ENCODE data around the gene TMEM163. TPM values are rescaled to one million over a fixed set of nuclear protein-coding genes. Genes with fewer than 3 reads are reported as not detected.
"Not testable (repeated sequence)": the region's sequence is repeated elsewhere in the genome, so short reads cannot be mapped to it uniquely, and the experiment has no call there.

TMEM163 gene
- total RNA-seq, 1 donor from 2014 or later = 0.95 TPM

DNA sequence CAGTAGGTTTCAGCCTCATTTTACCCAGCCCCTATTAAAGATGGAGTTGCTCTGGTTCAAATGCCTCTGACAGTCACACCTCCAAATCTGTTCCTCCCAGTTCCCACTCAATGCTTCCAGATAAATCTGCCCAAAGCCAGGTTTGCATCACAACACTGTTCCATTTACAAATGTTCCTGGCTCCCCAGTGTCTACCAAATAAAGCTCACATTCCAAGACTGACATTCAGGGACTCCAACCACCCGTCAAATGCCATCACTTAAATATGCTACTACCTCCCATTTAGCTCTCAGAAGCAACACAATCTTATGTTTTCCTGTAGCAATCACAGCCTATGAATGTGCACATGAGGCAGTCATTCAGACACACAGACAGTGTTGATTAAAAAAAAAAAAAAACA, 127.3 kb downstream of the TMEM163 start:
- Mint-ChIP-seq H3K4me1 (peaks cover 12% of the 10 kb centered on the region), H3K4me3 (no peak overlapping the region), H3K27me3 (ENCODE audit: insufficient read depth, low read depth) (peaks cover 5% of the 10 kb centered on the region), H3K27ac (no peak overlapping the region), H3K36me3 (no peaks in the 10 kb centered on the region), H3K9me3 (peaks cover 23% of the 10 kb centered on the region)
- Histone ChIP-seq H3K27me3 (no peaks in the 10 kb centered on the region), H3K4me2 (no peak overlapping the region), H3K4me1 (no peaks in the 10 kb centered on the region), H3K36me3 (no peaks in the 10 kb centered on the region), H3K4me3 (no peak overlapping the region), H4K20me1 (ENCODE audit: low read depth) (no peaks in the 10 kb centered on the region), H2AFZ (replicated peaks) (no peak overlapping the region), H3K9me3 (ENCODE audit: low read depth) (no peaks in the 10 kb centered on the region), H3K79me2 (ENCODE audit: low read depth) (no peaks in the 10 kb centered on the region), H3K9ac (no peak overlapping the region), H3F3A (ENCODE audit: low read depth) (no peaks in the 10 kb centered on the region), H3K27ac (no peak overlapping the region)
- no peak for DNase-seq (ENCODE audit: low spot score)
- TF ChIP-seq EZH2phosphoT487 (IDR thresholded peaks at IDR 0.05) (no peak), CTCF (IDR thresholded peaks at IDR 0.05) (no peak), EZH2 (IDR thresholded peaks at IDR 0.05) (no peak)

DNA sequence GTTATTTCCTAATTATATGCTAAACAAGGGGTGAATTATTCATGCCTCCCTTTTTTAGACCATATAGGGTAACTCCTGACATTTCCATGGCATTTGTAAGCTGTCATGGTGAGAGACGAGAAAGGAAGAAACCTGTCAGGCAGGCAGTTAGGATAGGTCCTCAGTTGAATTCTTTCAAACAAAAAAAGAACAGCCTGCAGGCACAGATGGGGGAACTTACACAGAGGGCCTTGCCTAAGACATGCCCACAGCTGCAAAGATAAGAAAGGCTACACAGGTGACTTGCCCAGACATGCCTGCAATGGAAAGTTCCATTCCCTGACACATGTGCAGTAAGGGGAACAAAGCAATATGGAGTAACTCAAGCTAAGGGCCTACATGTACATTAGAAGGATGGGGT, 128.1 kb downstream of the TMEM163 start:
- Histone ChIP-seq H3K4me3 (no peak overlapping the region), H3K4me2 (no peak overlapping the region), H3K9ac (no peak overlapping the region), H3K27me3 (no peaks in the 10 kb centered on the region), H3K79me2 (ENCODE audit: low read depth) (no peaks in the 10 kb centered on the region), H3K27ac (no peak overlapping the region), H3K36me3 (no peaks in the 10 kb centered on the region), H3F3A (ENCODE audit: low read depth) (no peaks in the 10 kb centered on the region), H4K20me1 (ENCODE audit: low read depth) (no peaks in the 10 kb centered on the region), H2AFZ (replicated peaks) (no peak overlapping the region), H3K9me3 (ENCODE audit: low read depth) (no peaks in the 10 kb centered on the region), H3K4me1 (no peaks in the 10 kb centered on the region)
- H3K9me3 Mint-ChIP-seq = peaks cover 23% of the 10 kb centered on the region
- H3K4me3 Mint-ChIP-seq = no peak overlapping the region
- peaks cover 5% of the 10 kb centered on the region for H3K27me3 Mint-ChIP-seq (ENCODE audit: insufficient read depth, low read depth)
- H3K36me3 Mint-ChIP-seq = no peaks in the 10 kb centered on the region
- H3K4me1 Mint-ChIP-seq = peaks cover 12% of the 10 kb centered on the region
- no peak for DNase-seq (ENCODE audit: low spot score)
- no peak for TF ChIP-seq CTCF (IDR thresholded peaks at IDR 0.05)
- TF ChIP-seq EZH2 (IDR thresholded peaks at IDR 0.05) = no peak
- no peak for TF ChIP-seq EZH2phosphoT487 (IDR thresholded peaks at IDR 0.05)
- no peak overlapping the region for H3K27ac Mint-ChIP-seq

GRCh38 chr2:134589171-134590083, 129.4 kb downstream of the TMEM163 start:
- not testable (repeated sequence) for H3K4me2 ChIP-seq; H3K4me1 ChIP-seq; H3K27me3 ChIP-seq; H3K36me3 Mint-ChIP-seq; H3K27ac Mint-ChIP-seq; H3K27me3 Mint-ChIP-seq (ENCODE audit: insufficient read depth, low read depth); H3K79me2 ChIP-seq (ENCODE audit: low read depth); H3K4me3 ChIP-seq; H3K4me3 Mint-ChIP-seq; H3K27ac ChIP-seq; H2AFZ ChIP-seq (replicated peaks); H3K9me3 ChIP-seq (ENCODE audit: low read depth); H3K36me3 ChIP-seq; H3K9ac ChIP-seq; H3F3A ChIP-seq (ENCODE audit: low read depth); DNase-seq (ENCODE audit: low spot score); H4K20me1 ChIP-seq (ENCODE audit: low read depth)
- Mint-ChIP-seq H3K9me3 (peaks cover 23% of the 10 kb centered on the region), H3K4me1 (peaks cover 12% of the 10 kb centered on the region)

DNA sequence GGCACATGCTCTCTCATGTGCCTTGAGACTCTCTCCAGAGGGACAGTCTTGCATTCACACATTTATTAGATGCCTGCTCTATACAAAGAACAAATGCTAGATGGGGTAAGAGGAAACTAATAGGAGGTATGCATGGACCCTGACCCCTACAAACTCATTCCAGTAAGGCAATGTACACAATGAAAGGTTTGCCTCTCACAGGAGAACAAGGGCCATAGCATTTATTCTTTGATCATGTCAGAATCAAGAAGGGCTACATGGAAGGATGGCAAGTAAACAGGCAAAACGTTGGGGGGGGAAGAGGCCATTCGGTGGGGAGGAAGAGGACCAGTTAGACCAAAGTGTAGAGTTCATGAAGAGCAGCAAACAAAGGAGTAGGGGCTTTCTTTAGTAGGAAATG, 130.2 kb downstream of the TMEM163 start:
- H3K4me1 ChIP-seq = no peaks in the 10 kb centered on the region
- no peaks in the 10 kb centered on the region for H4K20me1 ChIP-seq (ENCODE audit: low read depth)
- H3K9me3 ChIP-seq (ENCODE audit: low read depth) = no peaks in the 10 kb centered on the region
- no peaks in the 10 kb centered on the region for H3F3A ChIP-seq (ENCODE audit: low read depth)
- no peaks in the 10 kb centered on the region for H3K36me3 ChIP-seq
- H3K27ac Mint-ChIP-seq = no peak overlapping the region
- H2AFZ ChIP-seq (replicated peaks) = no peak overlapping the region
- H3K9ac ChIP-seq = no peak overlapping the region
- no peaks in the 10 kb centered on the region for H3K36me3 Mint-ChIP-seq
- TF ChIP-seq EZH2phosphoT487 (IDR thresholded peaks at IDR 0.05) (no peak), EZH2 (IDR thresholded peaks at IDR 0.05) (no peak), CTCF (IDR thresholded peaks at IDR 0.05) (no peak)
- H3K27me3 ChIP-seq = no peaks in the 10 kb centered on the region
- no peak overlapping the region for H3K4me3 ChIP-seq
- H3K79me2 ChIP-seq (ENCODE audit: low read depth) = no peaks in the 10 kb centered on the region
- H3K4me2 ChIP-seq = no peak overlapping the region
- H3K27me3 Mint-ChIP-seq (ENCODE audit: insufficient read depth, low read depth) = peaks cover 4% of the 10 kb centered on the region
- no peak overlapping the region for H3K4me3 Mint-ChIP-seq
- H3K4me1 Mint-ChIP-seq = peaks cover 12% of the 10 kb centered on the region
- H3K27ac ChIP-seq = no peak overlapping the region
- no peak for DNase-seq (ENCODE audit: low spot score)
- peaks cover 23% of the 10 kb centered on the region for H3K9me3 Mint-ChIP-seq

All from neural progenitor cell (in vitro differentiated cells).